RWPE2 (cell line): Measurements from ENCODE around the gene IDH3G.
A peak's percentile ranks its signal among the peaks of the same experiment; 100 is the strongest.

ENCODE experiments used
- ATAC-seq: fragments of 200-7000 bp; cut with Tn5 transposase; 3 replicates; pipeline ENCODE4 v1.9.1; 2021; ENCODE audit warnings: low read depth
- DNase-seq: peaks from one replicate; pipeline ENCODE4 v3.0.0-alpha.2; 2020; ENCODE audit warnings: low spot score
- H3K27ac ChIP-seq: fragments of 450-650 bp; 2 replicates; pipeline ENCODE4 v1.5.1; 2017; ENCODE audit warnings: mild to moderate bottlenecking; ENCODE audit not compliant: poor library complexity, severe bottlenecking
- H3K27me3 ChIP-seq: fragments of 250-450 bp; sonication (Bioruptor Pico); 2 replicates; pipeline ENCODE4 v1.5.1; 2021; ENCODE audit warnings: mild to moderate bottlenecking, moderate library complexity; ENCODE audit not compliant: insufficient read depth, poor library complexity, severe bottlenecking
- H3K36me3 ChIP-seq: fragments of 250-450 bp; sonication (Bioruptor Pico); 2 replicates; pipeline ENCODE4 v1.5.1; 2020; ENCODE audit warnings: low read depth, mild to moderate bottlenecking, moderate library complexity
- H3K4me1 ChIP-seq: fragments of 250-450 bp; sonication (Bioruptor Pico); 2 replicates; pipeline ENCODE4 v1.5.1; 2021; ENCODE audit warnings: mild to moderate bottlenecking, moderate library complexity; ENCODE audit not compliant: insufficient read depth, poor library complexity, severe bottlenecking
- H3K4me3 ChIP-seq: fragments of 250-450 bp; sonication (Bioruptor Pico); 2 replicates; pipeline ENCODE4 v1.5.1; 2021; ENCODE audit warnings: mild to moderate bottlenecking, moderate library complexity; ENCODE audit not compliant: severe bottlenecking
- H3K9me3 ChIP-seq: fragments of 250-450 bp; sonication (Bioruptor Pico); 2 replicates; pipeline ENCODE4 v1.5.1; 2021; ENCODE audit warnings: mild to moderate bottlenecking, moderate library complexity; ENCODE audit not compliant: severe bottlenecking
- TF ChIP-seq, protein P1 (sequence below): fragments of 450-650 bp; IDR thresholded peaks from one replicate; pipeline ENCODE4 v1.5.1; 2017; ENCODE audit warnings: mild to moderate bottlenecking, moderate library complexity; ENCODE audit not compliant: poor library complexity, severe bottlenecking

Gene IDH3G

DNA sequence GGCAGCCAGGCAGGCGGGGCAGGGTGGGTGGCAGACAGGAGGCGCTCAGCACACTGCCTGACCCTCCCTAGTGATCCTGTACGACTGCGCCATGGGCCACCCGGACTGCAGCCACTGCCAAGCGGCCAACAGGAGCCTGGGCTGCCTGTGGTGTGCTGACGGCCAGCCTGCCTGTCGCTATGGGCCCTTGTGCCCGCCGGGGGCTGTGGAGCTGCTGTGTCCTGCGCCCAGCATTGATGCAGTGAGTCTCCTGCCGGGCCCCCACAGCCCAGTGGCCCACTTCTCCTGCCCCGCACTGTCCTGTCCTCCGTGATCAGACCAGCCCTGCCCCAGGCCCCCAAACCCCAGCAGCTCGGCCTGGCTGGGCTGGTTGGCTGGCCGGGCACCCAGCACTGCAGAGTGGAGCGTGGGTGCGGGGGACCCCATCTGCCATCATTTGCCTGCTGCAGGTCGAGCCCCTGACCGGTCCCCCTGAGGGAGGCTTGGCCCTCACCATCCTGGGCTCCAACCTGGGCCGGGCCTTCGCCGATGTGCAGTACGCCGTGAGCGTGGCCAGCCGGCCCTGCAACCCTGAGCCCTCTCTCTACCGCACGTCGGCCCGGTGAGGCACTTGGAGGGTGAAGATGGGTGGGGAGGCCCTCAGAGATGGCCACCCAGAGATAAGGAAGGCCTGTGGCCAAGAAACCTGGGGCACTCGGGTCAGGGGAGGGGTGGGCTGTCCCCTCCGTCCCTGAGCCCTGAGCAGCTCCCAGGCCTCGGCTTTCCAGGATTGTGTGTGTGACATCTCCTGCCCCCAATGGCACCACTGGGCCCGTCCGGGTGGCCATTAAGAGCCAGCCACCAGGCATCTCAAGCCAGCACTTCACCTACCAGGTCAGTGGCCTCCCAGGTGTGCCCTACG lies 22.5 kb downstream of the IDH3G start:
- TF ChIP-seq, protein P1, sequence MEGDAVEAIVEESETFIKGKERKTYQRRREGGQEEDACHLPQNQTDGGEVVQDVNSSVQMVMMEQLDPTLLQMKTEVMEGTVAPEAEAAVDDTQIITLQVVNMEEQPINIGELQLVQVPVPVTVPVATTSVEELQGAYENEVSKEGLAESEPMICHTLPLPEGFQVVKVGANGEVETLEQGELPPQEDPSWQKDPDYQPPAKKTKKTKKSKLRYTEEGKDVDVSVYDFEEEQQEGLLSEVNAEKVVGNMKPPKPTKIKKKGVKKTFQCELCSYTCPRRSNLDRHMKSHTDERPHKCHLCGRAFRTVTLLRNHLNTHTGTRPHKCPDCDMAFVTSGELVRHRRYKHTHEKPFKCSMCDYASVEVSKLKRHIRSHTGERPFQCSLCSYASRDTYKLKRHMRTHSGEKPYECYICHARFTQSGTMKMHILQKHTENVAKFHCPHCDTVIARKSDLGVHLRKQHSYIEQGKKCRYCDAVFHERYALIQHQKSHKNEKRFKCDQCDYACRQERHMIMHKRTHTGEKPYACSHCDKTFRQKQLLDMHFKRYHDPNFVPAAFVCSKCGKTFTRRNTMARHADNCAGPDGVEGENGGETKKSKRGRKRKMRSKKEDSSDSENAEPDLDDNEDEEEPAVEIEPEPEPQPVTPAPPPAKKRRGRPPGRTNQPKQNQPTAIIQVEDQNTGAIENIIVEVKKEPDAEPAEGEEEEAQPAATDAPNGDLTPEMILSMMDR: no peak
- Histone ChIP-seq H3K36me3 (no peaks in the 10 kb centered on the region), H3K4me3 (no peak overlapping the region), H3K4me1 (no peaks in the 10 kb centered on the region), H3K9me3 (no peaks in the 10 kb centered on the region), H3K27ac (no peak overlapping the region), H3K27me3 (no peaks in the 10 kb centered on the region)
- DNase-seq (peak; percentile 40), ATAC-seq (no peak)

DNA sequence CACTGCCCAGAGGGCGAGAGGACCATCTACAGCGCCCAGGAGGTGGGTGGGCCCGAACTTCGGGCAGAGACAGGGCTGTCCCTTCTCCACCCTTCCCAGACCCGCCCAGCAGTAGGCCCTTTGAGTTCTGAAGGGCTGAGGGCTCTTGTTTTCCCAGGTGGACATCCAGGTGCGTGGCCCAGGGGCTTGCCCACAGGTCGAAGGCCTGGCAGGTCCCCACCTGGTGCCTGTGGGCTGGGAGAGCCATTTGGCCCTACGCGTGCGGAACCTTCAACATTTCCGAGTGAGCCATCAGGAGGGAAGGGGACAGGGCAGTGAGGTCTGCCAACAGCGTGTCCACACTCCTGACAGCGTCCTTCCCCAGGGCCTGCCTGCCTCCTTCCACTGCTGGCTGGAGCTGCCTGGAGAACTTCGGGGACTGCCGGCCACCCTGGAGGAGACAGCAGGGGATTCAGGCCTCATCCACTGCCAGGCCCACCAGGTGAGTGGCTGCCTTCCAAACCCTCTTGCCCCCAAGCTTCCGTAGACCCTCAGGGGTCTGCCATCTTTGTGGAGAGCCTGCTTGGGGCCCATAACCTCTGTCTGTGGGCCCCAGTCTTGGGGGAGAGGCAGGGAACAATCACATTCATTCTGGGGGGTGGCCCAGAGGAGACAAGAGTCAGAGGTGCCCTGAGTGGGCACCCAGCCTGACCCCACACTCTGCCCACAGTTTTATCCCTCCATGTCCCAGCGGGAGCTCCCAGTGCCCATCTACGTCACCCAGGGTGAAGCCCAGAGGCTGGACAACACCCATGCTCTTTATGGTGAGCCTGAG lies 23.4 kb downstream of the IDH3G start:
- TF ChIP-seq, protein P1: no peak
- no peak overlapping the region for H3K27ac ChIP-seq
- DNase-seq (no peak), ATAC-seq (no peak)
- H3K36me3 ChIP-seq: no peaks in the 10 kb centered on the region
- no peaks in the 10 kb centered on the region for H3K9me3 ChIP-seq
- H3K4me3 ChIP-seq: no peak overlapping the region
- no peaks in the 10 kb centered on the region for H3K27me3 ChIP-seq
- no peaks in the 10 kb centered on the region for H3K4me1 ChIP-seq

DNA sequence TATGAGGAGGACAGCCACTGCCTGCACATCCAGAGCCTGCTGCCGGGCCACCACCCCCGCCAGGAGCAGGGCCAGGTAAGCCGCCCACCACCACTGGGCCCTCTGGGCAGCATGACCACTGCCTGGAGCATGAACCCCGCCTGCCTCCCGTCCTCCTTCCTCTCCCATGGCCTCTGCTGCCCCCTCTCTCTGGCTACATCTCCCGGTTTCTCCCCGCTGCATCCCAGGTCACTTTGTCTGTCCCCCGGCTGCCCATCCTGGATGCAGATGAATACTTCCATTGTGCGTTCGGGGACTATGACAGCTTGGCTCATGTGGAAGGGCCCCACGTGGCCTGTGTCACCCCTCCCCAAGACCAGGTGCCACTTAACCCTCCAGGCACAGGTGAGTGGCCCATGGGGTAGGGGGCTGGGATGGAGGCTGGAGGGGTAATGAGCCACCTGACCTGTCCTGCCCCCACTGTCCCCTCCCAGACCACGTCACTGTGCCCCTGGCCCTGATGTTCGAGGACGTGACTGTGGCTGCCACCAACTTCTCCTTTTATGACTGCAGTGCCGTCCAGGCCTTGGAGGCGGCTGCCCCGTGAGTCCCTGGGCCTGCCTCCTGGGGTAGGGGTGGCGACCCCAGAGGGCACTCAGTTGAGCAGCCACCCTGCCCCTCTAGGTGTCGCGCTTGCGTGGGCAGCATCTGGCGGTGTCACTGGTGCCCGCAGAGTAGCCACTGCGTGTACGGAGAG lies 24.1 kb downstream of the IDH3G start:
- ATAC-seq: no peak
- Histone ChIP-seq H3K27ac (no peak overlapping the region), H3K4me1 (no peaks in the 10 kb centered on the region), H3K27me3 (no peaks in the 10 kb centered on the region), H3K4me3 (no peak overlapping the region), H3K36me3 (no peaks in the 10 kb centered on the region), H3K9me3 (no peaks in the 10 kb centered on the region)
- TF ChIP-seq, protein P1: no peak
- DNase-seq: peak; percentile 33

DNA sequence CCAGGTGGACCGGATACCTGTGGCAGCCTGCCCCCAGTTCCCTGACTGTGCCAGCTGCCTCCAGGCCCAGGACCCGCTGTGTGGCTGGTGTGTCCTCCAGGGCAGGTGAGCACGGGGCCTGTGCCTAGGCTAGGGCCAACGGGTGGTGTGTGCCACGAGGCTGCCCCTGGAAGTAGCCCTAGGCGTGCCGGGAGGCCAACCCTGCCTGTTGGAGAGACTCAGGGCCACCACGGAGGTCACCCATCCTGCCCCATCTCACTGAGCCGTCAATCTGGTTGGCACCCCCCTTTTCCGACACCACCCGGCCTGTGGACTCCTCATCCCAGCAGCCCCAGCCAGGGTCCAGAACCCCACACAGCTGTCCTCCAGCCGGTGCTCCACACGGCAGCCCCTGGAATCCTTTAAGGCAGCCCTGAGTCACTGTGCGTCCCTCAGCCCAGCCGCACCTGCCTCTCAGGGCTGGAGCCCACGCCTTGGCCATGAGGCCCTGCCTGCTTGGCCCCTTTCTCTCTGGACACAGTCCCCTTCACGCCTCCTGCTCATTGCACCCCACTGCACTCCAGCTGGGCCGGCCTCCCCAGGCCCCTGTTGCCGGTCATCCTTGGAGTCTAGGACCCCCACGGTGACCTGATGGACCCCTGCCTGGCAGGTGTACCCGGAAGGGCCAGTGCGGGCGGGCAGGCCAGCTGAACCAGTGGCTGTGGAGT lies 24.9 kb downstream of the IDH3G start:
- H3K4me3 ChIP-seq: no peak overlapping the region

More for the DNA sequence above, 24.9 kb downstream of the IDH3G start:
- ATAC-seq (no peak), DNase-seq (peak; percentile 41)
- Histone ChIP-seq H3K4me1 (no peaks in the 10 kb centered on the region), H3K36me3 (no peaks in the 10 kb centered on the region), H3K27me3 (no peaks in the 10 kb centered on the region), H3K9me3 (no peaks in the 10 kb centered on the region), H3K27ac (no peak overlapping the region)
- TF ChIP-seq, protein P1: no peak
